ENCODE results near the gene TUBB2B. TPM values are rescaled to one million over a fixed set of nuclear protein-coding genes. Genes with fewer than 3 reads are reported as not detected.

TUBB2B gene
- total and polyA plus RNA-seq, 9 of the 15 experiments (the other 6 are each of a cell fraction or from before 2014, with no cell fraction given), result 0.11 to 9.7 (median 4.6) TPM

DNA sequence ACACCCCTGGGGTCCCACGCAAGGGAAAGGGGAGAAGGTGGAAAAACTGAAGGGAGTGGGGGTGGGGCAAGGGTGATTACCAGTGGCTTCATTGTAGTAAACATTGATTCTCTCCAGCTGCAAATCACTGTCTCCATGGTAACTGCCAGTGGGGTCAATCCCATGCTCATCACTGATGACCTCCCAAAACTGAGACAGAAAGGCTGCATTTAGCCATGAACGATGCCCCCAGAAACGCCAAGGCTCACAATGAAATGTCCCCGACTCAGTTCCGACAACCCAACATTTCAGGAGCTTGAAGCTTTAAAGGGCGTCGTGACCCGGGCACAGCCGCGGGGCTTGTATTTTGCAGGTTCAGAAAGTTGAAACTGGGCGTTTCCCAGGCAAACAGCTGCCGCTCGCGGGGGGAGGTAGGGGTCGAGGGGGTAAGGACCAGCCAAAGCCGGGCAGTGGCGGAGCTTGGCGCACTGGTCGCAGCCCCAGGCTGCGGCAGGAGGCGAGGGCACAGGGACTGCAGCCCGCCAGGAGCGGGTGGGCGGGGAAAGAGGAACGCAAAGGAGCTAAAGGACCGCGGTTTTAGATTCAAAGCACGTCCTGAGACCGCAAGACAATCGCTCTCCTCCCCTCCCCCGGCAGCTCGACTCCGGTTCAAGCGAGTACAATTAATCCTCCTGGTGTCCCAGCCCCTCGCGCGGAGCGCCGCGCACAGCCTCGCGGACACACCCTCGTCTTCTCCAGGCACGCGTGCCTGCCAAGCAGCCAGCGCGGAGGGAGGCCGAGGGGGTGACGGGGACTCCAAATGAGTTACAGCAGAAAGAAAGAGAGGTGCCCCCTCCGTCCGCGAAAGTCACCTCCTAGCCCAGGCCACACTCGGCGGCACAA is 731 bp downstream of the TUBB2B start (continued):
- TF ChIP-seq MAX (CRISPR knock-in tag; IDR thresholded peaks at IDR 0.05), result peak; percentile 83
- TF ChIP-seq, protein P1, sequence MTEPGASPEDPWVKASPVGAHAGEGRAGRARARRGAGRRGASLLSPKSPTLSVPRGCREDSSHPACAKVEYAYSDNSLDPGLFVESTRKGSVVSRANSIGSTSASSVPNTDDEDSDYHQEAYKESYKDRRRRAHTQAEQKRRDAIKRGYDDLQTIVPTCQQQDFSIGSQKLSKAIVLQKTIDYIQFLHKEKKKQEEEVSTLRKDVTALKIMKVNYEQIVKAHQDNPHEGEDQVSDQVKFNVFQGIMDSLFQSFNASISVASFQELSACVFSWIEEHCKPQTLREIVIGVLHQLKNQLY (CRISPR knock-in tag; conservative IDR thresholded peaks at IDR 0.05), result 0 out of 4 replicates have a peak, but pooled peaks of 1 of the 2 experiments have one; percentile 18
- no peak for TF ChIP-seq ZNF280A (IDR thresholded peaks at IDR 0.05; ENCODE audit: low read depth, partially characterized antibody)
- TF ChIP-seq PATZ1 (CRISPR knock-in tag; IDR thresholded peaks at IDR 0.05; ENCODE audit: borderline replicate concordance), result no peak
- TF ChIP-seq SAP30 (IDR thresholded peaks at IDR 0.05; ENCODE audit: borderline replicate concordance, insufficient read depth, low read depth, low read length, poor library complexity, severe bottlenecking), result no peak
- peak; percentile 84; the same call in 1 of the 2 replicates for TF ChIP-seq ZNF224 (CRISPR knock-in tag; IDR thresholded peaks at IDR 0.05)
- peak in 1 of 2 experiments; percentile 56; a peak in 3 of 4 replicates for TF ChIP-seq NRF1 (conservative IDR thresholded peaks at IDR 0.05 in 1 of 2, IDR thresholded peaks at IDR 0.05 in 1 of 2)
- TF ChIP-seq, protein P2, sequence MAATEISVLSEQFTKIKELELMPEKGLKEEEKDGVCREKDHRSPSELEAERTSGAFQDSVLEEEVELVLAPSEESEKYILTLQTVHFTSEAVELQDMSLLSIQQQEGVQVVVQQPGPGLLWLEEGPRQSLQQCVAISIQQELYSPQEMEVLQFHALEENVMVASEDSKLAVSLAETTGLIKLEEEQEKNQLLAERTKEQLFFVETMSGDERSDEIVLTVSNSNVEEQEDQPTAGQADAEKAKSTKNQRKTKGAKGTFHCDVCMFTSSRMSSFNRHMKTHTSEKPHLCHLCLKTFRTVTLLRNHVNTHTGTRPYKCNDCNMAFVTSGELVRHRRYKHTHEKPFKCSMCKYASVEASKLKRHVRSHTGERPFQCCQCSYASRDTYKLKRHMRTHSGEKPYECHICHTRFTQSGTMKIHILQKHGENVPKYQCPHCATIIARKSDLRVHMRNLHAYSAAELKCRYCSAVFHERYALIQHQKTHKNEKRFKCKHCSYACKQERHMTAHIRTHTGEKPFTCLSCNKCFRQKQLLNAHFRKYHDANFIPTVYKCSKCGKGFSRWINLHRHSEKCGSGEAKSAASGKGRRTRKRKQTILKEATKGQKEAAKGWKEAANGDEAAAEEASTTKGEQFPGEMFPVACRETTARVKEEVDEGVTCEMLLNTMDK (IDR thresholded peaks at IDR 0.05; ENCODE audit: borderline replicate concordance, insufficient read depth, low read depth, low read length, poor library complexity, severe bottlenecking), result no peak
- TF ChIP-seq, protein P3, sequence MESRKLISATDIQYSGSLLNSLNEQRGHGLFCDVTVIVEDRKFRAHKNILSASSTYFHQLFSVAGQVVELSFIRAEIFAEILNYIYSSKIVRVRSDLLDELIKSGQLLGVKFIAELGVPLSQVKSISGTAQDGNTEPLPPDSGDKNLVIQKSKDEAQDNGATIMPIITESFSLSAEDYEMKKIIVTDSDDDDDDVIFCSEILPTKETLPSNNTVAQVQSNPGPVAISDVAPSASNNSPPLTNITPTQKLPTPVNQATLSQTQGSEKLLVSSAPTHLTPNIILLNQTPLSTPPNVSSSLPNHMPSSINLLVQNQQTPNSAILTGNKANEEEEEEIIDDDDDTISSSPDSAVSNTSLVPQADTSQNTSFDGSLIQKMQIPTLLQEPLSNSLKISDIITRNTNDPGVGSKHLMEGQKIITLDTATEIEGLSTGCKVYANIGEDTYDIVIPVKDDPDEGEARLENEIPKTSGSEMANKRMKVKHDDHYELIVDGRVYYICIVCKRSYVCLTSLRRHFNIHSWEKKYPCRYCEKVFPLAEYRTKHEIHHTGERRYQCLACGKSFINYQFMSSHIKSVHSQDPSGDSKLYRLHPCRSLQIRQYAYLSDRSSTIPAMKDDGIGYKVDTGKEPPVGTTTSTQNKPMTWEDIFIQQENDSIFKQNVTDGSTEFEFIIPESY (CRISPR knock-in tag; IDR thresholded peaks at IDR 0.05), result peak; percentile 67; the same call in 1 of the 2 replicates
- TF ChIP-seq BCL6 (CRISPR knock-in tag; IDR thresholded peaks at IDR 0.05), result no peak
- TF ChIP-seq, protein P4, sequence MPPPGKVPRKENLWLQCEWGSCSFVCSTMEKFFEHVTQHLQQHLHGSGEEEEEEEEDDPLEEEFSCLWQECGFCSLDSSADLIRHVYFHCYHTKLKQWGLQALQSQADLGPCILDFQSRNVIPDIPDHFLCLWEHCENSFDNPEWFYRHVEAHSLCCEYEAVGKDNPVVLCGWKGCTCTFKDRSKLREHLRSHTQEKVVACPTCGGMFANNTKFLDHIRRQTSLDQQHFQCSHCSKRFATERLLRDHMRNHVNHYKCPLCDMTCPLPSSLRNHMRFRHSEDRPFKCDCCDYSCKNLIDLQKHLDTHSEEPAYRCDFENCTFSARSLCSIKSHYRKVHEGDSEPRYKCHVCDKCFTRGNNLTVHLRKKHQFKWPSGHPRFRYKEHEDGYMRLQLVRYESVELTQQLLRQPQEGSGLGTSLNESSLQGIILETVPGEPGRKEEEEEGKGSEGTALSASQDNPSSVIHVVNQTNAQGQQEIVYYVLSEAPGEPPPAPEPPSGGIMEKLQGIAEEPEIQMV (tag; conservative IDR thresholded peaks at IDR 0.05; ENCODE audit: low read depth), result no peak
- TF ChIP-seq NFIX (CRISPR knock-in tag; IDR thresholded peaks at IDR 0.05; ENCODE audit: low read depth), result no peak
